Measurements from ENCODE around the gene TEC.
"Not testable (repeated sequence)": the region's sequence is repeated elsewhere in the genome, so short reads cannot be mapped to it uniquely, and the experiment has no call there.

The TEC gene

GRCh38 chr4:48164561-48164960 lies 105.1 kb downstream of the TEC start:
- not testable (repeated sequence) for H3K4me3 ChIP-seq (ENCODE audit: extremely low read depth, insufficient read depth, low read length, poor library complexity, severe bottlenecking); H3K9me3 ChIP-seq (ENCODE audit: control insufficient read depth, low read length); H3K36me3 ChIP-seq (ENCODE audit: control insufficient read depth, insufficient read depth, low read length); H3K27ac ChIP-seq (ENCODE audit: low read depth, low read length, severe bottlenecking); H3K4me1 ChIP-seq (ENCODE audit: control insufficient read depth, insufficient read depth, low read length, poor library complexity, severe bottlenecking)
- 90 to 91% methylated on average over 8 of the region's 9 CpGs for whole genome bisulfite sequencing, 2 experiments (ENCODE audit: insufficient coverage in 2 of 2)

GRCh38 chr4:48163746-48164145 lies 105.9 kb downstream of the TEC start:
- no CpG with 5 or more reads among the region's 1 CpG for WGBS, 2 experiments (ENCODE audit: insufficient coverage in 2 of 2)
- no peak overlapping the region for H3K27ac ChIP-seq (ENCODE audit: low read depth, low read length, severe bottlenecking)
- H3K9me3 ChIP-seq (ENCODE audit: control insufficient read depth, low read length): no peaks in the 10 kb centered on the region
- no peaks in the 10 kb centered on the region for H3K4me1 ChIP-seq (ENCODE audit: control insufficient read depth, insufficient read depth, low read length, poor library complexity, severe bottlenecking)
- no peaks in the 10 kb centered on the region for H3K36me3 ChIP-seq (ENCODE audit: control insufficient read depth, insufficient read depth, low read length)
- H3K4me3 ChIP-seq (ENCODE audit: extremely low read depth, insufficient read depth, low read length, poor library complexity, severe bottlenecking): no peak overlapping the region

GRCh38 chr4:48162162-48162561 lies 107.5 kb downstream of the TEC start:
- Histone ChIP-seq H3K36me3 (ENCODE audit: control insufficient read depth, insufficient read depth, low read length) (no peaks in the 10 kb centered on the region), H3K4me3 (ENCODE audit: extremely low read depth, insufficient read depth, low read length, poor library complexity, severe bottlenecking) (no peak overlapping the region), H3K9me3 (ENCODE audit: control insufficient read depth, low read length) (no peaks in the 10 kb centered on the region), H3K4me1 (ENCODE audit: control insufficient read depth, insufficient read depth, low read length, poor library complexity, severe bottlenecking) (no peaks in the 10 kb centered on the region), H3K27ac (ENCODE audit: low read depth, low read length, severe bottlenecking) (no peak overlapping the region)
- 100% methylated on average over 1 of the region's 4 CpGs; no CpG with 5 or more reads in 1 of the 2 experiments for WGBS, 2 experiments (ENCODE audit: insufficient coverage in 2 of 2)

- no peak overlapping the region for H3K4me3 ChIP-seq (ENCODE audit: extremely low read depth, insufficient read depth, low read length, poor library complexity, severe bottlenecking)
- H3K27ac ChIP-seq (ENCODE audit: low read depth, low read length, severe bottlenecking): no peak overlapping the region
- H3K4me1 ChIP-seq (ENCODE audit: control insufficient read depth, insufficient read depth, low read length, poor library complexity, severe bottlenecking): no peaks in the 10 kb centered on the region
- peaks cover 10% of the 10 kb centered on the region for H3K9me3 ChIP-seq (ENCODE audit: control insufficient read depth, low read length)
- 0% methylated on average over 1 of the region's 3 CpGs for WGBS, 2 experiments (ENCODE audit: insufficient coverage in 2 of 2)
- H3K36me3 ChIP-seq (ENCODE audit: control insufficient read depth, insufficient read depth, low read length): no peaks in the 10 kb centered on the region
Measured at GRCh38 chr4:48157271-48157670, 112.4 kb downstream of the TEC start.

GRCh38 chr4:48156423-48156822 lies 113.2 kb downstream of the TEC start:
- Histone ChIP-seq H3K9me3 (ENCODE audit: control insufficient read depth, low read length) (peaks cover 10% of the 10 kb centered on the region), H3K4me1 (ENCODE audit: control insufficient read depth, insufficient read depth, low read length, poor library complexity, severe bottlenecking) (no peaks in the 10 kb centered on the region), H3K4me3 (ENCODE audit: extremely low read depth, insufficient read depth, low read length, poor library complexity, severe bottlenecking) (no peak overlapping the region), H3K36me3 (ENCODE audit: control insufficient read depth, insufficient read depth, low read length) (no peaks in the 10 kb centered on the region), H3K27ac (ENCODE audit: low read depth, low read length, severe bottlenecking) (no peak overlapping the region)
- no CpG with 5 or more reads among the region's 1 CpG for WGBS, 2 experiments (ENCODE audit: insufficient coverage in 2 of 2)

- Histone ChIP-seq H3K36me3 (ENCODE audit: control insufficient read depth, insufficient read depth, low read length) (no peaks in the 10 kb centered on the region), H3K4me3 (ENCODE audit: extremely low read depth, insufficient read depth, low read length, poor library complexity, severe bottlenecking) (no peak overlapping the region), H3K9me3 (ENCODE audit: control insufficient read depth, low read length) (peaks cover 10% of the 10 kb centered on the region), H3K4me1 (ENCODE audit: control insufficient read depth, insufficient read depth, low read length, poor library complexity, severe bottlenecking) (no peaks in the 10 kb centered on the region), H3K27ac (ENCODE audit: low read depth, low read length, severe bottlenecking) (no peak overlapping the region)
- WGBS, 2 experiments (ENCODE audit: insufficient coverage in 2 of 2): 80% methylated on average over 1 of the region's 1 CpG; no CpG with 5 or more reads in 1 of the 2 experiments
Measured at GRCh38 chr4:48153791-48154550, 115.7 kb downstream of the TEC start.

- no CpG with 5 or more reads among the region's 5 CpGs for WGBS, 2 experiments (ENCODE audit: insufficient coverage in 2 of 2)
- Histone ChIP-seq H3K9me3 (ENCODE audit: control insufficient read depth, low read length) (peaks cover 10% of the 10 kb centered on the region), H3K27ac (ENCODE audit: low read depth, low read length, severe bottlenecking) (no peak overlapping the region), H3K4me3 (ENCODE audit: extremely low read depth, insufficient read depth, low read length, poor library complexity, severe bottlenecking) (no peak overlapping the region), H3K36me3 (ENCODE audit: control insufficient read depth, insufficient read depth, low read length) (no peaks in the 10 kb centered on the region), H3K4me1 (ENCODE audit: control insufficient read depth, insufficient read depth, low read length, poor library complexity, severe bottlenecking) (no peaks in the 10 kb centered on the region)
Measured at GRCh38 chr4:48152259-48152658, 117.4 kb downstream of the TEC start.

- WGBS, 2 experiments (ENCODE audit: insufficient coverage in 2 of 2): 69 to 89% methylated on average over 2 to 3 of the region's 3 CpGs
- no peaks in the 10 kb centered on the region for H3K36me3 ChIP-seq (ENCODE audit: control insufficient read depth, insufficient read depth, low read length)
- peaks cover 4% of the 10 kb centered on the region for H3K9me3 ChIP-seq (ENCODE audit: control insufficient read depth, low read length)
- no peak overlapping the region for H3K4me3 ChIP-seq (ENCODE audit: extremely low read depth, insufficient read depth, low read length, poor library complexity, severe bottlenecking)
- no peaks in the 10 kb centered on the region for H3K4me1 ChIP-seq (ENCODE audit: control insufficient read depth, insufficient read depth, low read length, poor library complexity, severe bottlenecking)
- no peak overlapping the region for H3K27ac ChIP-seq (ENCODE audit: low read depth, low read length, severe bottlenecking)
Measured at GRCh38 chr4:48149827-48150370, 119.7 kb downstream of the TEC start.

GRCh38 chr4:48147621-48148020 lies 122.0 kb downstream of the TEC start:
- Histone ChIP-seq H3K27ac (ENCODE audit: low read depth, low read length, severe bottlenecking) (no peak overlapping the region), H3K36me3 (ENCODE audit: control insufficient read depth, insufficient read depth, low read length) (no peaks in the 10 kb centered on the region), H3K9me3 (ENCODE audit: control insufficient read depth, low read length) (no peaks in the 10 kb centered on the region), H3K4me3 (ENCODE audit: extremely low read depth, insufficient read depth, low read length, poor library complexity, severe bottlenecking) (no peak overlapping the region), H3K4me1 (ENCODE audit: control insufficient read depth, insufficient read depth, low read length, poor library complexity, severe bottlenecking) (no peaks in the 10 kb centered on the region)
- WGBS, 2 experiments (ENCODE audit: insufficient coverage in 2 of 2): no CpG with 5 or more reads among the region's 1 CpG

GRCh38 chr4:48141048-48141447 lies 128.6 kb downstream of the TEC start:
- no peaks in the 10 kb centered on the region for H3K4me1 ChIP-seq (ENCODE audit: control insufficient read depth, insufficient read depth, low read length, poor library complexity, severe bottlenecking)

GRCh38 chr4:48139691-48140090 lies 129.9 kb downstream of the TEC start:
- no peak overlapping the region for H3K27ac ChIP-seq (ENCODE audit: low read depth, low read length, severe bottlenecking)
- no peaks in the 10 kb centered on the region for H3K9me3 ChIP-seq (ENCODE audit: control insufficient read depth, low read length)
- 95 to 100% methylated on average over 2 of the region's 3 CpGs for whole genome bisulfite sequencing, 2 experiments (ENCODE audit: insufficient coverage in 2 of 2)
- H3K4me3 ChIP-seq (ENCODE audit: extremely low read depth, insufficient read depth, low read length, poor library complexity, severe bottlenecking): no peak overlapping the region
- H3K4me1 ChIP-seq (ENCODE audit: control insufficient read depth, insufficient read depth, low read length, poor library complexity, severe bottlenecking): no peaks in the 10 kb centered on the region
- no peaks in the 10 kb centered on the region for H3K36me3 ChIP-seq (ENCODE audit: control insufficient read depth, insufficient read depth, low read length)

More at GRCh38 chr4:48141048-48141447, 128.6 kb downstream of the TEC start:
- Histone ChIP-seq H3K36me3 (ENCODE audit: control insufficient read depth, insufficient read depth, low read length) (no peaks in the 10 kb centered on the region), H3K27ac (ENCODE audit: low read depth, low read length, severe bottlenecking) (no peak overlapping the region), H3K9me3 (ENCODE audit: control insufficient read depth, low read length) (no peaks in the 10 kb centered on the region), H3K4me3 (ENCODE audit: extremely low read depth, insufficient read depth, low read length, poor library complexity, severe bottlenecking) (no peak overlapping the region)
- 0% methylated on average over 1 of the region's 2 CpGs; no CpG with 5 or more reads in 1 of the 2 experiments for WGBS, 2 experiments (ENCODE audit: insufficient coverage in 2 of 2)
